Endothelial cell of umbilical vein (primary cell): Measurements from ENCODE around the gene OTUD5. TPM values are rescaled to one million over a fixed set of nuclear protein-coding genes. Genes with fewer than 3 reads are reported as not detected.

Experiments
- BruUV-seq: library from RNA; stranded (reverse); fragments of 400-500 nt; replicated peaks from 2 replicates; lab custom pipeline; 2021; lab: Mats Ljungman, UMichigan
- CTCF ChIA-PET: fragments of 300-600, 350-600 bp; sonication (Branson Sonifier 250); formaldehyde crosslinking; loops from one replicate; lab custom pipeline; 2021; ENCODE audit warnings: antibody characterized with exemption, inconsistent platforms; lab: Charles Lee
- POLR2A ChIA-PET: fragments of 300-600, 350-600 bp; sonication (Branson Sonifier 250); formaldehyde crosslinking; loops from one replicate; lab custom pipeline; 2021; ENCODE audit warnings: antibody characterized with exemption, inconsistent platforms; lab: Charles Lee
- DNase-seq: peaks from one replicate; pipeline ENCODE4 v3.0.0-alpha.2; 2011; ENCODE audit warnings: low read depth, low spot score
- FAIRE-seq: peaks from 2 replicates; lab custom pipeline; 2011; peaks lifted over from hg19 to GRCh38; lab: Jason Lieb, UNC
- H2AFZ ChIP-seq: 2 replicates; pipeline ENCODE4 v1.6.0; 2012; ENCODE audit warnings: low read depth, low read length, control low read depth, inconsistent platforms
- H3K27ac ChIP-seq: 2 replicates; pipeline ENCODE4 v1.5.1; 2011; ENCODE audit warnings: low read depth, mild to moderate bottlenecking, control low read depth, low read length, moderate library complexity; ENCODE audit not compliant: insufficient read depth
- H3K27me3 ChIP-seq, 2 experiments: 2 replicates each; pipeline versions ENCODE4 v1.6.0 to v1.6.1; 2011; ENCODE audit warnings: low read length in 2 of 2, mixed read lengths in 1 of 2; ENCODE audit not compliant: control insufficient read depth in 2 of 2, insufficient read depth in 2 of 2
- H3K36me3 ChIP-seq, 2 experiments: 2 replicates in 1 of 2; 3 replicates in 1 of 2; pipeline ENCODE4 v1.5.1; 2011; ENCODE audit warnings: low read length in 2 of 2, mild to moderate bottlenecking in 1 of 2, moderate library complexity in 1 of 2; ENCODE audit not compliant: control insufficient read depth in 2 of 2, insufficient read depth in 2 of 2; ENCODE audit errors: extremely low read depth in 1 of 2
- H3K4me1 ChIP-seq: 3 replicates; pipeline ENCODE4 v1.5.1; 2011; ENCODE audit warnings: mild to moderate bottlenecking, low read length; ENCODE audit not compliant: control insufficient read depth, insufficient read depth; ENCODE audit errors: extremely low read depth
- H3K4me2 ChIP-seq: 2 replicates; pipeline ENCODE4 v1.6.1; 2011; ENCODE audit warnings: low read length, control low read depth, mixed read lengths; ENCODE audit not compliant: insufficient read depth
- H3K4me3 ChIP-seq, 3 experiments: fragments of 200-600 bp in 1 of 3; sonication (generic), shearing (Covaris generic) in 1 of 3; replicated peaks in 1 of 3; 2 replicates each; pipeline ENCODE4 v1.5.1; 2011 to 2016; ENCODE audit warnings: control low read depth in 3 of 3, low read length in 3 of 3, mild to moderate bottlenecking in 2 of 3, inconsistent platforms in 1 of 3, low read depth in 1 of 3, moderate library complexity in 1 of 3; ENCODE audit not compliant: insufficient read depth in 1 of 3
- H3K79me2 ChIP-seq: 2 replicates; pipeline ENCODE4 v1.6.0; 2012; ENCODE audit warnings: low read length, inconsistent platforms; ENCODE audit not compliant: control insufficient read depth, insufficient read depth
- H3K9ac ChIP-seq: replicated peaks from 2 replicates; pipeline ENCODE3; 2011; ENCODE audit warnings: low read length, control low read depth; ENCODE audit not compliant: insufficient read depth; ENCODE audit errors: extremely low read depth
- H3K9me1 ChIP-seq: replicated peaks from 3 replicates; pipeline ENCODE4 v1.6.0; 2011; ENCODE audit warnings: mild to moderate bottlenecking, low read length; ENCODE audit not compliant: control insufficient read depth, insufficient read depth; ENCODE audit errors: extremely low read depth
- H3K9me3 ChIP-seq: replicated peaks from 2 replicates; pipeline ENCODE4 v1.5.1; 2012; ENCODE audit warnings: low read length, inconsistent platforms; ENCODE audit not compliant: control insufficient read depth, insufficient read depth
- H4K20me1 ChIP-seq: replicated peaks from 2 replicates; pipeline ENCODE3; 2011; ENCODE audit warnings: mild to moderate bottlenecking, low read length; ENCODE audit not compliant: control insufficient read depth, insufficient read depth; ENCODE audit errors: extremely low read depth
- CTCF ChIP-seq, 2 donors: IDR thresholded peaks; 1 replicate in 1 of 2; 2 replicates in 1 of 2; pipeline ENCODE4 v1.5.1; 2011; ENCODE audit warnings: low read length in 2 of 2, mild to moderate bottlenecking in 2 of 2, moderate library complexity in 2 of 2, control low read depth in 1 of 2, inconsistent platforms in 1 of 2, low read depth in 1 of 2; ENCODE audit not compliant: insufficient read depth in 1 of 2; ENCODE audit errors: extremely low read depth in 1 of 2
- EZH2 ChIP-seq: IDR thresholded peaks from 2 replicates; pipeline ENCODE4 v1.6.1; 2012; ENCODE audit warnings: borderline replicate concordance, low read depth, mild to moderate bottlenecking, moderate library complexity, low read length, inconsistent platforms; ENCODE audit not compliant: severe bottlenecking
- GATA2 ChIP-seq: IDR thresholded peaks from 2 replicates; pipeline ENCODE4 v1.7.0; 2011; ENCODE audit warnings: low read depth, mild to moderate bottlenecking, moderate library complexity, mixed read lengths, low read length; ENCODE audit not compliant: insufficient read length, insufficient read depth
- JUN ChIP-seq: IDR thresholded peaks from 2 replicates; pipeline ENCODE4 v1.6.1; 2011; ENCODE audit warnings: borderline replicate concordance, low read depth; ENCODE audit not compliant: insufficient read length, insufficient read depth
- POLR2A ChIP-seq: IDR thresholded peaks from 2 replicates; pipeline ENCODE4 v1.6.1; 2012; ENCODE audit warnings: low read depth, mild to moderate bottlenecking, control low read depth, low read length
- POLR2AphosphoS5 ChIP-seq: IDR thresholded peaks from 2 replicates; pipeline ENCODE4 v1.6.1; 2012; ENCODE audit warnings: low read depth, mild to moderate bottlenecking, control low read depth, low read length, moderate library complexity; ENCODE audit not compliant: insufficient read depth
- dilution Hi-C: fragments of 300-500 bp; cut with MboI; formaldehyde crosslinking; loops from one replicate; pipeline ENCODE4 v1.15.0; 2019; ENCODE audit warnings: low sequenced_read_pairs; ENCODE audit not compliant: extremely low pct_ligation_motif_present
- intact Hi-C: fragments of 100-400 bp; cut with micrococcal nuclease; formaldehyde crosslinking; loops from one replicate; pipeline ENCODE4 v1.10.0; 2022
- polyA plus RNA-seq, 4 experiments: library from polyadenylated mRNA; depleted of rRNA in 3 of 4; stranded (reverse) in 3 of 4; unstranded in 1 of 4; fragments of >200 nt; gene quantifications; 2 replicates each; pipeline versions ENCODE4 v1.2.1 to v1.2.3, GENCODE V29; 2011 to 2012; ENCODE audit warnings: missing spikeins in 1 of 4
- total RNA-seq: library from RNA; stranded (reverse); gene quantifications from 2 replicates; pipeline ENCODE4 v1.2.3, GENCODE V29; 2021

The OTUD5 gene
- total and polyA plus RNA-seq, 2 donors (not counting 3 experiments of a cell fraction or from before 2014, with no cell fraction given) = 44.3 to 44.6 TPM

DNA sequence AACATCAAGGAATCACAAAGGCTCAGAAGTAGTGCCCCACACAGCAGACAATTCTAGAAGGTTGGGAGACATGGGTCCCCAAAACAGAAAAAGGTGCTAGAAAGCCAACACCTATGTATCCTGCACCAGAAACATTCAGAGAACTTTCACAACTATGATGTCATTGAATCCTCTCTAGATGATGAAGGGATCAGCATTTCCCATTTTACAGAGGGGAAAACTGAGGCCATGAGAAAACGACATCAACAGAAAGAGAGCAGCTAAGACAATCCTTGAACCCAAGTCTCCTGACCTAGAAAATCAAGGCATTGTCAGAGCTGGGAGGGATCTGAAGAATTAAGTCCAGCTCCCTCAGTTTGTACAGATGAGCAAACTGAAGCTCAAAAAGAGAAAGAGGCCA, 11.0 kb upstream of the OTUD5 start:
- POLR2A ChIA-PET = no interaction called here
- dilution Hi-C loops = no loop called here

More for the DNA sequence above, 11.0 kb upstream of the OTUD5 start:
- no peaks in the 10 kb centered on the region for H3K9me1 ChIP-seq
- no peak for TF ChIP-seq CTCF (IDR thresholded peaks at IDR 0.05; ENCODE audit: extremely low read depth in 1 of 2, insufficient read depth in 1 of 2, low read depth in 1 of 2, low read length in 2 of 2)
- no peak for TF ChIP-seq POLR2A
- no peak for TF ChIP-seq GATA2
- TF ChIP-seq POLR2AphosphoS5 = no peak
- no peak for TF ChIP-seq JUN
- no peak for TF ChIP-seq EZH2
- no peaks in the 10 kb centered on the region for H3K9me3 ChIP-seq
- no peaks in the 10 kb centered on the region for H3K36me3 ChIP-seq
- BruUV-seq = no TSS peak
- no peaks in the 10 kb centered on the region for H3K27me3 ChIP-seq
- H3K4me3 ChIP-seq = no peak overlapping the region
- CTCF ChIA-PET = no interaction called here
- no peak overlapping the region for H3K27ac ChIP-seq
- DNase-seq (no peak), FAIRE-seq (no peak)
- intact Hi-C loops = no loop called here
- H2AFZ ChIP-seq = no peak overlapping the region
- H3K4me1 ChIP-seq = peaks cover 3% of the 10 kb centered on the region
- no peaks in the 10 kb centered on the region for H3K79me2 ChIP-seq
- H3K9ac ChIP-seq = no peak overlapping the region
- no peaks in the 10 kb centered on the region for H4K20me1 ChIP-seq
- no peak overlapping the region for H3K4me2 ChIP-seq
